OCI-LY7 (cell line): Measurements from ENCODE around the gene CAPN7.

ENCODE experiments used
- CTCF ChIP-seq: fragments of 200-600 bp; sonication (generic); conservative IDR thresholded peaks from 2 replicates; pipeline ENCODE4 v1.5.1; 2014; ENCODE audit warnings: mild to moderate bottlenecking, antibody characterized with exemption, low read length, moderate library complexity, mixed read lengths
- EZH2phosphoT487 ChIP-seq: fragments of 200-600 bp; sonication (generic); IDR thresholded peaks from 2 replicates; pipeline ENCODE4 v1.6.1; 2018; ENCODE audit warnings: low read depth, borderline replicate concordance, mild to moderate bottlenecking, mixed run types, antibody characterized with exemption, low read length, moderate library complexity, mixed read lengths

GRCh38 chr3:15272426-15273196 lies 66.6 kb downstream of the CAPN7 start:
- TF ChIP-seq CTCF (peak; percentile 33; the same call in 1 of the 2 replicates), EZH2phosphoT487 (no peak)
